Activated B cell treated with CpG ODN at 0.5 μM for 24 hours (primary cell): Measurements from ENCODE around the gene ALK. TPM values are rescaled to one million over a fixed set of nuclear protein-coding genes. Genes with fewer than 3 reads are reported as not detected.

Source experiments
- ATAC-seq: fragments of 200-7000 bp; cut with Tn5 transposase; one replicate; pipeline ENCODE4 v1.10.0; 2021; ENCODE audit warnings: low read depth, mild to moderate bottlenecking, moderate library complexity
- CTCF ChIA-PET: fragments of 350-600 bp; sonication (Branson Sonifier 250); formaldehyde crosslinking; loops from one replicate; lab custom pipeline; 2021; ENCODE audit warnings: antibody characterized with exemption; lab: Charles Lee
- POLR2A ChIA-PET: fragments of 350-600 bp; sonication (Branson Sonifier 250); formaldehyde crosslinking; loops from one replicate; lab custom pipeline; 2021; ENCODE audit warnings: antibody characterized with exemption; lab: Charles Lee
- DNase-seq: peaks from one replicate; pipeline ENCODE4 v3.0.0; 2022
- H3K27ac Mint-ChIP-seq: one replicate; pipeline ENCODE4 v1.8.0; 2020; ENCODE audit warnings: mixed read lengths
- H3K27me3 Mint-ChIP-seq: one replicate; pipeline ENCODE4 v1.8.0; 2021; ENCODE audit warnings: mixed read lengths
- H3K36me3 Mint-ChIP-seq: one replicate; pipeline ENCODE4 v1.8.0; 2021; ENCODE audit warnings: low read depth, mixed read lengths
- H3K4me1 Mint-ChIP-seq: one replicate; pipeline ENCODE4 v1.8.0; 2021; ENCODE audit warnings: mixed read lengths
- H3K4me3 Mint-ChIP-seq: one replicate; pipeline ENCODE4 v1.8.0; 2020; ENCODE audit warnings: mild to moderate bottlenecking, mixed read lengths
- H3K9me3 Mint-ChIP-seq: one replicate; pipeline ENCODE4 v1.8.0; 2020; ENCODE audit warnings: mixed read lengths
- CTCF ChIP-seq: fragments of 200-600 bp; IDR thresholded peaks from one replicate; pipeline ENCODE4 v1.8.0; 2022; ENCODE audit warnings: antibody characterized with exemption, mild to moderate bottlenecking
- intact Hi-C: fragments of 100-400 bp; cut with micrococcal nuclease; formaldehyde crosslinking; loops from one replicate; pipeline ENCODE4 v1.15.1; 2024
- total RNA-seq: library from RNA; stranded (reverse); gene quantifications from 2 replicates; pipeline ENCODE4 v1.2.3, GENCODE V29; 2022

The ALK gene
- total RNA-seq, 1 donor from 2014 or later = not detected

- H3K4me1 Mint-ChIP-seq = no peaks in the 10 kb centered on the region
- no peak for TF ChIP-seq CTCF
- no peaks in the 10 kb centered on the region for H3K9me3 Mint-ChIP-seq
- H3K4me3 Mint-ChIP-seq = no peak overlapping the region
- no peaks in the 10 kb centered on the region for H3K36me3 Mint-ChIP-seq
- ATAC-seq = no peak
- H3K27ac Mint-ChIP-seq = no peak overlapping the region
- DNase-seq = no peak
- POLR2A ChIA-PET = no interaction called here
- CTCF ChIA-PET = no interaction called here
- H3K27me3 Mint-ChIP-seq = peaks cover 37% of the 10 kb centered on the region
- intact Hi-C loops = no loop called here
Measured at GRCh38 chr2:29898999-29899398, 22.4 kb downstream of the ALK start.

GRCh38 chr2:29894822-29895614 lies 26.4 kb downstream of the ALK start:
- H3K36me3 Mint-ChIP-seq = no peaks in the 10 kb centered on the region
- CTCF ChIA-PET = interaction anchor here (2.0 kb wide), 1 partner anchor 27 kb away, joined by 4 read pairs; no protein-coding TSS in a partner anchor

GRCh38 chr2:29892585-29893259 lies 28.7 kb downstream of the ALK start:
- TF ChIP-seq CTCF = no peak
- CTCF ChIA-PET = no interaction called here
- H3K27me3 Mint-ChIP-seq = peaks cover 23% of the 10 kb centered on the region
- no peaks in the 10 kb centered on the region for H3K4me1 Mint-ChIP-seq
- no peaks in the 10 kb centered on the region for H3K36me3 Mint-ChIP-seq
- POLR2A ChIA-PET = no interaction called here
- DNase-seq (no peak), ATAC-seq (no peak)
- H3K27ac Mint-ChIP-seq = no peak overlapping the region
- no peak overlapping the region for H3K4me3 Mint-ChIP-seq
- intact Hi-C loops = no loop called here
- no peaks in the 10 kb centered on the region for H3K9me3 Mint-ChIP-seq

More at GRCh38 chr2:29894822-29895614, 26.4 kb downstream of the ALK start:
- no peak for TF ChIP-seq CTCF
- intact Hi-C loops = no loop called here
- POLR2A ChIA-PET = no interaction called here
- Mint-ChIP-seq H3K27me3 (peaks cover 28% of the 10 kb centered on the region), H3K27ac (no peak overlapping the region), H3K9me3 (no peaks in the 10 kb centered on the region), H3K4me1 (no peaks in the 10 kb centered on the region), H3K4me3 (no peak overlapping the region)
- no peak for ATAC-seq
- no peak for DNase-seq

- no peak for TF ChIP-seq CTCF
- POLR2A ChIA-PET = no interaction called here
Measured at GRCh38 chr2:29881089-29881730, 40.2 kb downstream of the ALK start.

GRCh38 chr2:29880084-29880483 lies 41.3 kb downstream of the ALK start:
- Mint-ChIP-seq H3K9me3 (no peaks in the 10 kb centered on the region), H3K27ac (no peak overlapping the region), H3K27me3 (peaks cover 18% of the 10 kb centered on the region), H3K36me3 (no peaks in the 10 kb centered on the region), H3K4me3 (no peak overlapping the region), H3K4me1 (no peaks in the 10 kb centered on the region)
- intact Hi-C loops = no loop called here
- ATAC-seq = no peak
- ChIA-PET CTCF (no interaction called here), POLR2A (no interaction called here)
- no peak for DNase-seq
- no peak for TF ChIP-seq CTCF

More at GRCh38 chr2:29881089-29881730, 40.2 kb downstream of the ALK start:
- no peak for ATAC-seq
- Mint-ChIP-seq H3K27me3 (peaks cover 18% of the 10 kb centered on the region), H3K9me3 (no peaks in the 10 kb centered on the region), H3K36me3 (no peaks in the 10 kb centered on the region), H3K4me1 (no peaks in the 10 kb centered on the region), H3K4me3 (no peak overlapping the region), H3K27ac (no peak overlapping the region)
- DNase-seq = no peak
- intact Hi-C loops = no loop called here
- CTCF ChIA-PET = no interaction called here
